ENCODE measurements around the gene RFX2.

RFX2 gene

DNA sequence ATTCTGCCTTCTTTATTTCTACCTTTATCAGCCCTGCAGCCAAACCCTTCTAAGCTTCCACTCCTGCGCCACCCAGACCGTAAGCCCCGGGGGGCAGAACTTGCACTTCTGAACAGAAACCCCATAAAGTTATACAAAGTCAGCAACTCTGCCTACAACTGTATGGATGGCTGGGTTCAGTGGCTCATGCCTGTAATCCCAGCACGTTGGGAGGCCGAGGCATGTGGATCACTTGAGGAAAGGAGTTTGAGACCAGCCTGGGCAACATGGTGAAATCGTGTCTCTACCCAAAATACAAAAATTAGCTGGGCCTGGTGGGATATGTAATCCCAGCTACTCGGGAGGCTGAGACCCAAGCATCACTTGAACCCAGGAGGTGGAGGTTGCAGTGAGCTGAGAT lies 142.7 kb downstream of the RFX2 start:
- DNase-seq (ENCODE audit: low read depth in 1 of 2, low spot score in 1 of 2), result no peak
- TF ChIP-seq, protein P1, sequence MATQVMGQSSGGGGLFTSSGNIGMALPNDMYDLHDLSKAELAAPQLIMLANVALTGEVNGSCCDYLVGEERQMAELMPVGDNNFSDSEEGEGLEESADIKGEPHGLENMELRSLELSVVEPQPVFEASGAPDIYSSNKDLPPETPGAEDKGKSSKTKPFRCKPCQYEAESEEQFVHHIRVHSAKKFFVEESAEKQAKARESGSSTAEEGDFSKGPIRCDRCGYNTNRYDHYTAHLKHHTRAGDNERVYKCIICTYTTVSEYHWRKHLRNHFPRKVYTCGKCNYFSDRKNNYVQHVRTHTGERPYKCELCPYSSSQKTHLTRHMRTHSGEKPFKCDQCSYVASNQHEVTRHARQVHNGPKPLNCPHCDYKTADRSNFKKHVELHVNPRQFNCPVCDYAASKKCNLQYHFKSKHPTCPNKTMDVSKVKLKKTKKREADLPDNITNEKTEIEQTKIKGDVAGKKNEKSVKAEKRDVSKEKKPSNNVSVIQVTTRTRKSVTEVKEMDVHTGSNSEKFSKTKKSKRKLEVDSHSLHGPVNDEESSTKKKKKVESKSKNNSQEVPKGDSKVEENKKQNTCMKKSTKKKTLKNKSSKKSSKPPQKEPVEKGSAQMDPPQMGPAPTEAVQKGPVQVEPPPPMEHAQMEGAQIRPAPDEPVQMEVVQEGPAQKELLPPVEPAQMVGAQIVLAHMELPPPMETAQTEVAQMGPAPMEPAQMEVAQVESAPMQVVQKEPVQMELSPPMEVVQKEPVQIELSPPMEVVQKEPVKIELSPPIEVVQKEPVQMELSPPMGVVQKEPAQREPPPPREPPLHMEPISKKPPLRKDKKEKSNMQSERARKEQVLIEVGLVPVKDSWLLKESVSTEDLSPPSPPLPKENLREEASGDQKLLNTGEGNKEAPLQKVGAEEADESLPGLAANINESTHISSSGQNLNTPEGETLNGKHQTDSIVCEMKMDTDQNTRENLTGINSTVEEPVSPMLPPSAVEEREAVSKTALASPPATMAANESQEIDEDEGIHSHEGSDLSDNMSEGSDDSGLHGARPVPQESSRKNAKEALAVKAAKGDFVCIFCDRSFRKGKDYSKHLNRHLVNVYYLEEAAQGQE (IDR thresholded peaks at IDR 0.05; ENCODE audit: insufficient replicate concordance, low read depth), result no peak
- TF ChIP-seq, protein P2, sequence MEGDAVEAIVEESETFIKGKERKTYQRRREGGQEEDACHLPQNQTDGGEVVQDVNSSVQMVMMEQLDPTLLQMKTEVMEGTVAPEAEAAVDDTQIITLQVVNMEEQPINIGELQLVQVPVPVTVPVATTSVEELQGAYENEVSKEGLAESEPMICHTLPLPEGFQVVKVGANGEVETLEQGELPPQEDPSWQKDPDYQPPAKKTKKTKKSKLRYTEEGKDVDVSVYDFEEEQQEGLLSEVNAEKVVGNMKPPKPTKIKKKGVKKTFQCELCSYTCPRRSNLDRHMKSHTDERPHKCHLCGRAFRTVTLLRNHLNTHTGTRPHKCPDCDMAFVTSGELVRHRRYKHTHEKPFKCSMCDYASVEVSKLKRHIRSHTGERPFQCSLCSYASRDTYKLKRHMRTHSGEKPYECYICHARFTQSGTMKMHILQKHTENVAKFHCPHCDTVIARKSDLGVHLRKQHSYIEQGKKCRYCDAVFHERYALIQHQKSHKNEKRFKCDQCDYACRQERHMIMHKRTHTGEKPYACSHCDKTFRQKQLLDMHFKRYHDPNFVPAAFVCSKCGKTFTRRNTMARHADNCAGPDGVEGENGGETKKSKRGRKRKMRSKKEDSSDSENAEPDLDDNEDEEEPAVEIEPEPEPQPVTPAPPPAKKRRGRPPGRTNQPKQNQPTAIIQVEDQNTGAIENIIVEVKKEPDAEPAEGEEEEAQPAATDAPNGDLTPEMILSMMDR (IDR thresholded peaks at IDR 0.05; ENCODE audit: insufficient read depth, low read length), result no peak
- TF ChIP-seq POLR2AphosphoS5 (IDR thresholded peaks at IDR 0.05; ENCODE audit: low read depth) (no peak), SPI1 (IDR thresholded peaks at IDR 0.05; ENCODE audit: borderline replicate concordance, low read depth) (no peak), GABPA (IDR thresholded peaks at IDR 0.05; ENCODE audit: low read depth) (no peak)
- no peak overlapping the region for H3K4me3 ChIP-seq (replicated peaks; ENCODE audit: insufficient read depth, low read length)
- no peaks in the 10 kb centered on the region for H3K27me3 ChIP-seq (ENCODE audit: insufficient read depth, poor library complexity, severe bottlenecking)
- no peak overlapping the region for H3K27ac ChIP-seq (replicated peaks)

DNA sequence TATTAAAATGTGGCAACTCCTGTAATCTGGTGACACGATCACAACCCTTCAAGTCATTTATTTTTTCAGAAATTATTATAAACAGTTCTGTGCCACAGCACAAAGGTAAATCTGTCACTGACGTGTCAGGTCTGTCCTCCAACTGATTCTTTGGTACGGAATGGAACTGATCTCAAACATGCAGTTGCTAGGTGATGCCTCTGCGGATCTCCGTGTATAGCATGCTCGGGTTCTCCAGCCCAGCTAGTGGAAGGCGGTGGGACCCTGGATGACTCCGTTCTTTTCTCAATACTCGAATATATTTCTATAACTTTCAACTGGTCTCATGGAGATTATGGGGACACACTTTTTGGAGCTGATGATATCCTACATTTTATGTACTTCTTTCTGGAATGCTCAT lies 143.4 kb downstream of the RFX2 start:
- TF ChIP-seq SPI1 (IDR thresholded peaks at IDR 0.05; ENCODE audit: borderline replicate concordance, low read depth) (no peak), POLR2AphosphoS5 (IDR thresholded peaks at IDR 0.05; ENCODE audit: low read depth) (no peak), GABPA (IDR thresholded peaks at IDR 0.05; ENCODE audit: low read depth) (no peak)
- TF ChIP-seq, protein P1 (IDR thresholded peaks at IDR 0.05; ENCODE audit: insufficient replicate concordance, low read depth), result no peak
- TF ChIP-seq, protein P2 (IDR thresholded peaks at IDR 0.05; ENCODE audit: insufficient read depth, low read length), result no peak

DNA sequence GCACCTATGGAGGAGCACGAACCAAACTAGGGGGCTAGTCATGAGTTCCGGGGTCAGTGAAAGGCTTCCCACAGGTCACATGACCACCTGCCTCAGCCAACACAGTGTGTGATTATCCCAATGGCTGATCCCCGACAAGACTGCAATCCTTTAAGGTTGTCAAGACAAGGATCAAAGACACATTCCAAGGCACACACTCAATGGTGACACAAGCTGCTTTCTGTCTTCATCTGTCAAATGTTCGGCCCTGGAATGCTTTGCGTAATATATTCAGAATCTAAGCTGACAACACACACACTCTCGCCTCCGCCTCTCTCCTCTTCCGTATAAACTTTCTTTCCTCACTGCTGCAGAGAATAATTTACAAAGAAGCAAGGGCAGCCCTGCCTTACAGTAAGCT lies 144.1 kb downstream of the RFX2 start:
- H3K4me3 ChIP-seq (replicated peaks; ENCODE audit: insufficient read depth, low read length), result no peak overlapping the region
- H3K27me3 ChIP-seq (ENCODE audit: insufficient read depth, poor library complexity, severe bottlenecking), result no peaks in the 10 kb centered on the region
- DNase-seq (ENCODE audit: low read depth in 1 of 2, low spot score in 1 of 2), result no peak
- no peak overlapping the region for H3K27ac ChIP-seq (replicated peaks)
- no peak for TF ChIP-seq SPI1 (IDR thresholded peaks at IDR 0.05; ENCODE audit: borderline replicate concordance, low read depth)

More for the DNA sequence above, 143.4 kb downstream of the RFX2 start:
- no peak overlapping the region for H3K4me3 ChIP-seq (replicated peaks; ENCODE audit: insufficient read depth, low read length)
- H3K27me3 ChIP-seq (ENCODE audit: insufficient read depth, poor library complexity, severe bottlenecking), result no peaks in the 10 kb centered on the region
- no peak for DNase-seq (ENCODE audit: low read depth in 1 of 2, low spot score in 1 of 2)
- no peak overlapping the region for H3K27ac ChIP-seq (replicated peaks)

DNA sequence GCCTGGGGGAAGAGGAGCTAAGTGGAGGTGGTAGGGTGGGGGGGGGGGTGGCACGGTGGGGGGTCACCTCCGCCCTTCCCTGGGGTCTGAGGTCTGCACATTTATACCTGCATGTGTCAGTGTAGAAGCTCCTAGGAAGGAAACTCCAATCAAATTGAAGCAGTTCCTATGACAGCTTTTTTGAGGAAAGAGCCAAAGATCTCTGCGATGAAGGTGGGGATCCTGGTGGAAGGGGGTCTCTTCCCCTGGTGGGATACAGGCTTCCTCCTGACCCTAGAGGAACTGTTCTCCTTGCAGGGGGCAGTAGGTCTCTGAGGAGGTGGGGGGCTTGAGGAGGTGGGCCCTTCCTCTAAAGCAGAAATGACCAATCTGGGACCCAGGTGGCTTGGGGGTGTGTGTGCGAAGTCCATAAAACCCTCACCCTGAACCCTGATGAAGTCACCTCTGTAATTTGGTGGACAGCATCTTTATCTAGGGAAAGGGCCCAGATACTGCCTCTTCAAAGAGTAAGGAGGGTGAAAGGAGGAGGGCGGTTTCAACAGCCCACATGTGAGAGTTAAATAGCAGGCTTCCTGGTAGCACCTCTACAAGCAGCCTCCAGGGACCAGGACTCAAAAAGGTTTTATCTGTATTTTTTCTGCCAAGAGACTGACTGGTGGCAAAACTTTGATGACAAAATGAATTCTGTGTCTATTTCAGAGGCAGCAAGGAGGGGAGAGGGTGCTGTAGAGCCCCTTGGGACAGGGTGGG lies 145.3 kb downstream of the RFX2 start:
- H3K4me3 ChIP-seq (replicated peaks; ENCODE audit: insufficient read depth, low read length), result no peak overlapping the region
- no peak for DNase-seq (ENCODE audit: low read depth in 1 of 2, low spot score in 1 of 2)
- TF ChIP-seq GABPA (IDR thresholded peaks at IDR 0.05; ENCODE audit: low read depth) (no peak), POLR2AphosphoS5 (IDR thresholded peaks at IDR 0.05; ENCODE audit: low read depth) (no peak), SPI1 (IDR thresholded peaks at IDR 0.05; ENCODE audit: borderline replicate concordance, low read depth) (no peak)
- TF ChIP-seq, protein P2 (IDR thresholded peaks at IDR 0.05; ENCODE audit: insufficient read depth, low read length), result no peak
- TF ChIP-seq, protein P1 (IDR thresholded peaks at IDR 0.05; ENCODE audit: insufficient replicate concordance, low read depth), result no peak

More for the DNA sequence above, 145.3 kb downstream of the RFX2 start:
- Histone ChIP-seq H3K27ac (replicated peaks) (no peak overlapping the region), H3K27me3 (ENCODE audit: insufficient read depth, poor library complexity, severe bottlenecking) (no peaks in the 10 kb centered on the region)
